Measurements from ENCODE around the gene DEF6. TPM values are rescaled to one million over a fixed set of nuclear protein-coding genes. Genes with fewer than 3 reads are reported as not detected.

The DEF6 gene
- total RNA-seq, 1 donor from 2014 or later, result 20.1 TPM

GRCh38 chr6:35362200-35362599, 64.6 kb downstream of the DEF6 start:
- no peak overlapping the region for H3K4me3 ChIP-seq
- no peaks in the 10 kb centered on the region for H3K36me3 ChIP-seq
- TF ChIP-seq, protein P1, sequence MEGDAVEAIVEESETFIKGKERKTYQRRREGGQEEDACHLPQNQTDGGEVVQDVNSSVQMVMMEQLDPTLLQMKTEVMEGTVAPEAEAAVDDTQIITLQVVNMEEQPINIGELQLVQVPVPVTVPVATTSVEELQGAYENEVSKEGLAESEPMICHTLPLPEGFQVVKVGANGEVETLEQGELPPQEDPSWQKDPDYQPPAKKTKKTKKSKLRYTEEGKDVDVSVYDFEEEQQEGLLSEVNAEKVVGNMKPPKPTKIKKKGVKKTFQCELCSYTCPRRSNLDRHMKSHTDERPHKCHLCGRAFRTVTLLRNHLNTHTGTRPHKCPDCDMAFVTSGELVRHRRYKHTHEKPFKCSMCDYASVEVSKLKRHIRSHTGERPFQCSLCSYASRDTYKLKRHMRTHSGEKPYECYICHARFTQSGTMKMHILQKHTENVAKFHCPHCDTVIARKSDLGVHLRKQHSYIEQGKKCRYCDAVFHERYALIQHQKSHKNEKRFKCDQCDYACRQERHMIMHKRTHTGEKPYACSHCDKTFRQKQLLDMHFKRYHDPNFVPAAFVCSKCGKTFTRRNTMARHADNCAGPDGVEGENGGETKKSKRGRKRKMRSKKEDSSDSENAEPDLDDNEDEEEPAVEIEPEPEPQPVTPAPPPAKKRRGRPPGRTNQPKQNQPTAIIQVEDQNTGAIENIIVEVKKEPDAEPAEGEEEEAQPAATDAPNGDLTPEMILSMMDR (IDR thresholded peaks at IDR 0.05), result no peak
- no peaks in the 10 kb centered on the region for H3K27me3 ChIP-seq
- H3K27ac ChIP-seq, result no peak overlapping the region
- DNase-seq (ENCODE audit: low spot score in 2 of 2), result no peak
- H3K9me3 ChIP-seq, result no peaks in the 10 kb centered on the region
- intact Hi-C loops (cut with DNase I), result no loop called here
- peaks cover 16 to 36% of the 10 kb centered on the region in 2 donors for H3K4me1 ChIP-seq

GRCh38 chr6:35363293-35363750, 65.7 kb downstream of the DEF6 start:
- TF ChIP-seq, protein P1 (IDR thresholded peaks at IDR 0.05), result no peak
- no peak overlapping the region for H3K27ac ChIP-seq
- intact Hi-C loops (cut with DNase I), result no loop called here
- H3K36me3 ChIP-seq, result no peaks in the 10 kb centered on the region
- H3K27me3 ChIP-seq, result no peaks in the 10 kb centered on the region
- no peak overlapping the region for H3K4me3 ChIP-seq
- H3K4me1 ChIP-seq, result peaks cover 9 to 28% of the 10 kb centered on the region in 2 donors
- H3K9me3 ChIP-seq, result no peaks in the 10 kb centered on the region
- no peak for DNase-seq (ENCODE audit: low spot score in 2 of 2)

- H3K9me3 ChIP-seq, result no peaks in the 10 kb centered on the region
- H3K4me1 ChIP-seq, result peaks cover 4 to 17% of the 10 kb centered on the region in 2 donors
- no peaks in the 10 kb centered on the region for H3K27me3 ChIP-seq
- no peak overlapping the region for H3K27ac ChIP-seq
- TF ChIP-seq, protein P1 (IDR thresholded peaks at IDR 0.05), result no peak
- DNase-seq (ENCODE audit: low spot score in 2 of 2), result no peak
- no peak overlapping the region for H3K4me3 ChIP-seq
- H3K36me3 ChIP-seq, result no peaks in the 10 kb centered on the region
- intact Hi-C loops (cut with DNase I), result no loop called here
Observed at GRCh38 chr6:35365594-35366203, 68.1 kb downstream of the DEF6 start.

DNA sequence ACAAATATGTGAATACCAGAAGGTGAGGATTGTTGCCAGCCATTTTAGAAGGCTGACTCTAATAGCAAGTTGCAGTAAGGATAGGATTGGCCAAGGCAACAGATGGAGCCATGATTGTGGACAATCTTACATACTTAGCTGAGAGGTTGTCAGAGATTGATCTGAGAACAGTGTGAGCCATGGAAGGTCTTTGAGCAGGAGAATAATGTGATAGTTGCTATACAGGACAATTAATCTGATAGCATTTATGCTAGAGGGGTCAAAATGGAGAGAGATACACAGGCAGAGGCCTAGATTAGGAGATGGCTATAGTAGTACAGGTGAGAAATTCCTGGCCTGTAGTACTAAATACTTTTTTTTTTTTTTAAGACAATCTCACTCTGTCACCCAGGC, 68.6 kb downstream of the DEF6 start:
- Histone ChIP-seq H3K27me3 (no peaks in the 10 kb centered on the region), H3K4me1 (peaks cover 5 to 17% of the 10 kb centered on the region in 2 donors), H3K4me3 (no peak overlapping the region), H3K27ac (no peak overlapping the region), H3K36me3 (no peaks in the 10 kb centered on the region), H3K9me3 (no peaks in the 10 kb centered on the region)
- DNase-seq (ENCODE audit: low spot score in 2 of 2), result no peak
- intact Hi-C loops (cut with DNase I), result no loop called here
- TF ChIP-seq, protein P1 (IDR thresholded peaks at IDR 0.05), result no peak

- intact Hi-C loops (cut with DNase I), result loop anchor here (2.0 kb wide), 1 partner anchor 25 kb away; the partner anchor contains the start of gene PPARD
- H3K27ac ChIP-seq, result no peak overlapping the region
- H3K4me1 ChIP-seq, result peaks cover 5 to 16% of the 10 kb centered on the region in 2 donors
- H3K9me3 ChIP-seq, result no peaks in the 10 kb centered on the region
- no peak for DNase-seq (ENCODE audit: low spot score in 2 of 2)
- no peak overlapping the region for H3K4me3 ChIP-seq
- H3K36me3 ChIP-seq, result no peaks in the 10 kb centered on the region
- TF ChIP-seq, protein P1 (IDR thresholded peaks at IDR 0.05), result no peak
- H3K27me3 ChIP-seq, result no peaks in the 10 kb centered on the region
Observed at GRCh38 chr6:35367646-35368037, 70.0 kb downstream of the DEF6 start.
